Activated CD4-positive, alpha-beta T cell treated with anti-CD3 and anti-CD28 coated beads, Interleukin-2, amount 10 ng/mL, durations not matched to agents 7 days and 5 days (primary cell): Measurements from ENCODE around the gene GAD2. TPM values are rescaled to one million over a fixed set of nuclear protein-coding genes. Genes with fewer than 3 reads are reported as not detected.
A peak's percentile ranks its signal among the peaks of the same experiment; 100 is the strongest.
"Not testable (repeated sequence)": the region's sequence is repeated elsewhere in the genome, so short reads cannot be mapped to it uniquely, and the experiment has no call there.

Experiments
- CTCF ChIA-PET: fragments of 350-600 bp; sonication (Branson Sonifier 250); formaldehyde crosslinking; loops from one replicate; lab custom pipeline; 2021; ENCODE audit warnings: antibody characterized with exemption; lab: Charles Lee
- POLR2A ChIA-PET: fragments of 350-600 bp; sonication (Branson Sonifier 250); formaldehyde crosslinking; loops from one replicate; lab custom pipeline; 2021; ENCODE audit warnings: antibody characterized with exemption; lab: Charles Lee
- DNase-seq: peaks from one replicate; pipeline ENCODE4 v3.0.0-alpha.2; 2020
- H3K27ac Mint-ChIP-seq: one replicate; pipeline ENCODE4 v1.8.0; 2021; ENCODE audit warnings: mild to moderate bottlenecking, moderate library complexity, mixed read lengths
- H3K27me3 Mint-ChIP-seq: one replicate; pipeline ENCODE4 v1.8.0; 2021; ENCODE audit warnings: mixed read lengths
- H3K36me3 Mint-ChIP-seq: one replicate; pipeline ENCODE4 v1.8.0; 2021; ENCODE audit warnings: low read depth, mixed read lengths
- H3K4me1 Mint-ChIP-seq: one replicate; pipeline ENCODE4 v1.8.0; 2021; ENCODE audit warnings: mixed read lengths
- H3K4me3 Mint-ChIP-seq: one replicate; pipeline ENCODE4 v1.8.0; 2021; ENCODE audit warnings: mild to moderate bottlenecking, moderate library complexity, mixed read lengths
- H3K9me3 Mint-ChIP-seq: one replicate; pipeline ENCODE4 v1.8.0; 2021; ENCODE audit warnings: mixed read lengths
- total RNA-seq, 2 experiments: library from RNA; stranded (reverse); gene quantifications; one replicate each; pipeline ENCODE4 v1.2.3, GENCODE V29; 2021

GAD2 gene
- total RNA-seq, 2 experiments from 2014 or later = not detected

DNA sequence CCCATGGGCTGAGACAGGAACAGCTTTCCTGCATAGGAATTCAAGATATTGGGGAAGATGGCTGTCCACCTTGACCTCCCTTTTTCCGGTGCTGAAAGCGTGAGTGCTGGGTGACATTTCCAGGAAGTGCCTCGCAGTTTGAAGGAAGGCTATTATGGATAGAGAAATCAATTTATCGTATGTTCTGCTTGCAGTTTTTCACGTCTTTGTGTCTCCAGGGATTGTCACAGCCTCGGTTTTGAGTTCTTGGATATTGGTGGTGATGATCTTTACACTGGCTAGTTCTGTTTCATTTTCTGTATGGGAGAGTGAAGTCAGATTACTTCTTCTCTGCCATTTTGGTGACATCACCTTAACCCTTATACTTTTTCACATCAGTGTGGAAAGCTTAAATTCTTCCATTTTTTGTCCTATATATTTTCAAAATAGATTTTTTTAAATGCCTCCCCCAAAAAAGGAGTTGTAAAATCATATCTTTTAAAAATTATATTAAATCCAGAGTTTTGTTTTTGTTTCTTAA is 119.1 kb downstream of the GAD2 start:
- DNase-seq = peak; percentile 6
- H3K4me1 Mint-ChIP-seq = peaks cover 12% of the 10 kb centered on the region
- H3K9me3 Mint-ChIP-seq = peaks cover 10% of the 10 kb centered on the region

DNA sequence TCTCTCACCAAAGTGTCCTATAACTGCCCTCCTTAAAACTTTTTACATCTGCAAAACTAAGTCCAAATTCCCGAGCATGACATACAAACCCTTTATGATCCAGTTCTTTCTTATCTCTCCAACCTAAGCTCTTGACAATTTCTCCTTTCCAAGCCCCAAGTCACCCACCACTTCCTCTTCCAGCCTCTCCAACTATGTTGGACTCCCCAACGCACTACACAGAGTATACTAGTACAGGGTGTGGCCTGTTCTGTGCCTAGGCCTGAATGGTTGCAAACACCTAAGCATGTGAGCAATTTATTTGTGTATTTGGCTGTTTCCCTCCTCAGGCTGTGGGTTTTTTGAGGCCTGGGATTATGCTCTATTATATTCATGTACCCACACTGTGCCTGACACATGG is 120.4 kb downstream of the GAD2 start:
- Mint-ChIP-seq H3K4me1 (peaks cover 17% of the 10 kb centered on the region), H3K4me3 (no peak overlapping the region), H3K36me3 (peaks cover 5% of the 10 kb centered on the region), H3K27me3 (peaks cover 3% of the 10 kb centered on the region), H3K27ac (no peak overlapping the region), H3K9me3 (peaks cover 12% of the 10 kb centered on the region)
- CTCF ChIA-PET = interaction anchor here (1.0 to 2.1 kb wide), 2 partner anchors 222 to 227 kb away, joined by 4 to 6 read pairs; no protein-coding TSS in a partner anchor
- DNase-seq = no peak
- POLR2A ChIA-PET = no interaction called here

More for the DNA sequence above, 119.1 kb downstream of the GAD2 start:
- H3K27me3 Mint-ChIP-seq = peaks cover 3% of the 10 kb centered on the region
- POLR2A ChIA-PET = interaction anchor here (0.6 kb wide), 1 partner anchor 229 kb away, joined by 5 read pairs; no protein-coding TSS in a partner anchor
- peaks cover 5% of the 10 kb centered on the region for H3K36me3 Mint-ChIP-seq
- peak overlapping the region; percentile 68 for H3K27ac Mint-ChIP-seq
- H3K4me3 Mint-ChIP-seq = peak overlapping the region; percentile 59
- CTCF ChIA-PET = interaction anchor here (0.6 to 2.1 kb wide), 7 partner anchors 11 to 228 kb away, joined by 3 to 8 read pairs (median 3); no protein-coding TSS in a partner anchor

DNA sequence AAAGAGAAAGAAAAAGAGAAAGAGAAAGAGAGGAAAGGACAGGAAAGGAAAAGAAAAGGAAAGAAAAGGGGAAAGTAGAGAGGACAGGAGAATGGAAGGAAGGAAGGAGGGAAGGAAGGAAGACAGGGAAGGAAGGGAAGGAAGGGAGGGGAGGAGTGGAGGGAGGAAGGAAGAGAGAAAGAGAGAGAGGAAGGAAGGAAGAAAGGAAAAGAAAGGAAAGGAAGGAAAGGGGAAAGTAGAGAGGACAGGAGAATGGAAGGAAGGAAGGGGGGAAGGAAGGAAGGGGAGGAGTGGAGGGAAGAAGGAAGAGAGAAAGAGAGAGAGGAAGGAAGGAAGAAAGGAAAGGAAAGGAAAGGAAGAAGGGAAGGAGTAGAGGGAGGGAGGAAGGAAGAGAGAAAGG is 125.1 kb downstream of the GAD2 start:
- no peak for DNase-seq
- H3K4me1 Mint-ChIP-seq = peaks cover 8% of the 10 kb centered on the region
- H3K27ac Mint-ChIP-seq = no peak overlapping the region
- ChIA-PET CTCF (no interaction called here), POLR2A (no interaction called here)
- H3K36me3 Mint-ChIP-seq = no peaks in the 10 kb centered on the region
- no peak overlapping the region for H3K4me3 Mint-ChIP-seq
- H3K27me3 Mint-ChIP-seq = no peaks in the 10 kb centered on the region
- peaks cover 7% of the 10 kb centered on the region for H3K9me3 Mint-ChIP-seq

DNA sequence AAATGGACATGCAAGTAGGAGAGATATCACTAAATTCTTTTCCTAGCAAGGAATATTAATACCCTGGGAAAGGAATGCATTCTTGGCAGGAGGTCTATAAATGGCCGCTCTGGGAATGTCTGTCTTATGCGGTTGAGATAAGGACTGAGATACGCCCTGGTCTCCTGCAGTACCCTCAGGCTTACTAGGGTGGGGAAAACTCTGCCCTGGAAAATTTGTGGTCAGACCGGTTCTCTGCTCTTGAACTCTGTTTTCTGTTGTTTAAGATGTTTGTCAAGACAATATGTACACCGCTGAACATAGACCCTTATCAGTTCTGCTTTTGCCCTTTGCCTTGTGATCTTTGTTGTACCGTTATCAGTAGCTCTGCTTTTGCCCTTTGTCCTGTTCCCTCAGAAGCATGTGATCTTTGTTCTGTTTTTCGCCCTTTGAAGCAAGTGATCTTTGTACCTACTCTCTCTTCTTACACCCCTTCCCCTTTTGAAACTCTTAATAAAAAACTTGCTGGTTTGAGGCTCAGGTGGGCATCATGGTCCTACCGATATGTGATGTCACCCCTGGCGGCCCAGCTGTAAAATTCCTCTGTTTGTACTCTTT is 132.3 kb downstream of the GAD2 start:
- H3K36me3 Mint-ChIP-seq, H3K27ac Mint-ChIP-seq, H3K9me3 Mint-ChIP-seq, DNase-seq, H3K4me1 Mint-ChIP-seq, CTCF ChIA-PET, H3K27me3 Mint-ChIP-seq, POLR2A ChIA-PET, H3K4me3 Mint-ChIP-seq: not testable (repeated sequence)

Other genes starting within 250 kb of the GAD2 start
- 10 to 100 TPM; 78.4 to 92.2 TPM for gene APBB1IP, start 221.6 kb downstream of the GAD2 start, total RNA-seq